Stimulated activated CD8-positive, alpha-beta memory T cell treated with anti-CD3 and anti-CD28 coated beads, Interleukin-2, amount 100 ng/mL, for 1 hour (primary cell): Measurements from ENCODE around the gene CPHXL.

Source experiments
- DNase-seq, 2 donors: peaks; one replicate each; pipeline ENCODE4 v3.0.0-alpha.2; 2020; ENCODE audit warnings: low read depth in 2 of 2

CPHXL gene

DNA sequence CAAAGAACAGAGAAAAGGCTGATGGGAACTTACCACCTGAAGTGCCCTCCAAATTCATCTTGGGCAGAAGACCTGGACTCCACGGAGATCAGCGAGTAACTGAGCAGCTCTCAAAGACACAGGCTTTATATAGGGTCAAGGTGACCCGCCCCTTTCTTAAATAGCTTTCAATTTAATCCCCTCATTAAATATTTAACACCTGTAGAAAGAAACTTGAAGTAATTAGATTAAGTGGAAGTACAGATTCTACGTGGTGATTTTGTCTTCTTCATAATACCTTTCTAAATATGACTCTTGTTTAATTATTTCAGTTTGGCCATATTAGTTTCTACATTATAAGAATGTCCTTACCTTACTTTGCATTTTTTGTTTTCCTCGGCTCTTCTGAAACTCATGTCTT lies 24.9 kb downstream of the CPHXL start, which contains the start of gene DUXB:
Gene DUXB (minus strand): TSS at position 101 of the 400 bp plus-strand sequence. CDS start 43 bp downstream, at position 58.
- no peak for DNase-seq

DNA sequence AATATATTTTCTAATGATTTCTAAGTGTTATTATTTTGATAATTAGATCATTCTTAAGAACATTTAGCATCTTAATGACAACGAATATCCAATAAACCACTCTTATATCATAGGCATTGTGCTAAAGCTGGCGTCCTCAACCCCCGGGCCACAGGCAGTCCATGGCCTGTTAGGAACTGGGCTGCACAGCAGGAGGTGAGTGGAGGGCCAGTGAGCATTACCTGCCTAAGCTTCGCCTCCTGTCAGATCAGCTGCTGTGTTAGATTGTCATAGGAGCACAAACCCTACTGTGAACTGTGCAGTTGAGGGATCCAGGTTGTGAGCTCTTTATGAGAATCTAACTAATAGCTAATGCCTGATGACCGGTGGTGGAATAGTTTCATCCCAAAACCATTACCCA lies 28.7 kb downstream of the CPHXL start:
- DNase-seq, result no peak

DNA sequence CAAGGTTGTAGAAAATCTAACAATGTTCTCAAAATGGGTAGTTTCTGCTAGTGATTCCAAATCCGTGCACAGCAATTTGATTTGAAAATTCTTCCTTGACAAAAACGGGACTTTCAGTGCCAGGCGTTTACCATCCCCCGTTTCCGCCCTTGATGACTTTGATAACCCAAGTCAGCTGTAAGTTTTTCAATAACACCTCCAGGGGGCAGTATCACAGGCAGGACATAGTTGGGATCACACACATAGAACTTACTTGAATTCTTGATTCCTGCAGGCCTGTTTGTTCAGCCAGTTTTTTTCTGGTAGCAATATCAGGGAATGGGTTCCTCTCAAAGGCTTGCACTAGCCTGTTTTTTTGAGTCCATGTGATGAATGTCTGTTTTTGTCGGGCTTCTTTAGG lies 30.6 kb downstream of the CPHXL start:
- no peak for DNase-seq

DNA sequence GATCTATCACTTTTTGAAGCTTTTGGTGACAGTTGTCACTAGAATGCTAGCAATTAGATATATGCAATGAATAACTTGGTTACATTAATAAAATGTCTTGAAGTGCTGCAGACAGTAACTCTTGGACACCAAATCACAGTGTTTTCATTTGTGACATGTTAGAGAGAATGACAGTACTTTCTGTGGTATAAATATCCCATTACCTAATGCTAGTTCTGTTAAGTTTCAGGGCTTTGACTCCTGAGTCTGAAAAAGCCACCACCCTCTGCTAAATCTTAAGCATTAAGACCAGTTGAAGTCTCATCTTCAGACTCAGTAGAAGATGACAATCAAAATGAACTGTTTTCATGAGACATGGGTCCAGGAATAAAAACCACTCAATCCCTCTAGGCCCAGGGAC lies 38.9 kb downstream of the CPHXL start:
- no peak for DNase-seq

DNA sequence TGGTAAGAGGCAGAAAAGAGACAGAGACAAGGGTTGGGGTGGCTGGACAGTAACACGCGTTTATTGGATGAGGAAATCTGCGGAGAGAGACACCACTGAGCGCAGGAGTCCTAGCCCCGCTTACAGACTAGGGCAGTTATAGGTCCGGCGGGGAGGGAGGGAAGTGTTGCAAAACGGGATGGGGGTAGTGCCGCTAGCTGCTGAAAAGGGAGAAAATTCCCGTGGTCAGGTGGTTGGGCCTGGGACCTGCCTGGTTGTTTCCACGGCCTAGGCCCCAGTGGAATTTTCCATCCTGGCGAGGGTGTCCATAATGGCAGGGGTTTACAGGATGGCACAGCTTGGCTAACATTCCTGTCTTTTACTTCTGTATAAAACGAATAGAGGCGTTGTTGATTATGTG lies 44.0 kb downstream of the CPHXL start:
- DNase-seq, result no peak

DNA sequence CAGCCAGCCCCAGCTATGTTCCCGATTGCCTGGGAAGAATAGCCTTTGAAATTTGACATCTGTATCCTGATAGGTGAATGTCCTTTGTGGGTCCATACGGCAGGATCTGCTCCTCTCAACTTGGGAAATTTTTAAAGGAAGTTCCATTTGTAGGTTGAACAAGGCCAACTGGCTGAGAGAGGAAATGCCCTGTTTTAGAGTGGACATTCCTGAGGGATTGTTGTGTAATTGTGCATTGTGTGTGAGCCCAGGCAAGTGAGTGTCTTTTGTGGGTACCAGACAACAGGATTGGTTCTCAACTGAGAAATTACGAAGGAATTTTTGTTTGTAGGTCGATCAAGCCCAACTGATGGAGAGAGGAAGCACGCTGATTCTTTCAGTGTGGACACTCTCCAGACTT lies 46.9 kb downstream of the CPHXL start:
- DNase-seq, result no peak

DNA sequence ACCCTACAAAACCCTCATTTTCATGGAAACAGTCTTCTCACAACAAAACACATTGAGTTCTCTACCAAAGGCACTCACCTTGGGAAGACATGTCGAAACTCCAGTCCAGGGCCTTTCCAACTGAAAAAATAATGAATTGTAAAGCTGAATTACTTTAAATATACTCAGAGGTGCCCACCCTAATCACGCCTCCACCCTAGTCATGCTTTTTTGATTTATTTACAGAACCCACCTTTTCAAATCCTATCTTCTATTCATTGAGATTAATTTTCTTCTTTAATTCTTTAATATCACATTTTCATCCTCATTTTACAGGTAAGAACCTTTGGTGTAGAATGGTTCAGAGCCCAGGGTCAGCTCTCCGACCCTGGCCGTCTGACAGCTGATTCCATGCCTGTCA lies 49.4 kb downstream of the CPHXL start, which contains the start of gene CPHXL2:
Gene CPHXL2 (minus strand): TSS at position 101 of the 400 bp plus-strand sequence. CDS start 10 bp downstream, at position 91.
- DNase-seq, result no peak

DNA sequence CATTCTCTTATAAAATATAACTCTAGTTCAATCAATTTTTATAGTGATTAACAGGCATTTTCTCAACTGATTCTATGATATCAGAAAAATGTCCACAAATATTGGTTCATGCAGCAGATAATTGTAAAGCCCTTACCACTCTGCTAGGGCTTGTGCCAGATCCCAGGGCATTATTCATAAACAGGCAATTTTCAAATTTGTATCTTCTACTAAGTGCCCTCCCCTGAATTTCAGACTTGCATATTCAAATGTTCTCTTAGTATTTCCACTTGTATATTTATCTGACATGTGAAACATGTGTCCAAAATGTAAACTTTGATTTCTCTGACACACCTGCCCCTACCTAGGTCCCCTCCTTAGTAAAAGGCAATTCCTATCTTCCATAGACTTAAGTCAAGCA lies 58.8 kb downstream of the CPHXL start:
- DNase-seq, result no peak
